ENCODE measurements around the gene MBLAC2.

DNA sequence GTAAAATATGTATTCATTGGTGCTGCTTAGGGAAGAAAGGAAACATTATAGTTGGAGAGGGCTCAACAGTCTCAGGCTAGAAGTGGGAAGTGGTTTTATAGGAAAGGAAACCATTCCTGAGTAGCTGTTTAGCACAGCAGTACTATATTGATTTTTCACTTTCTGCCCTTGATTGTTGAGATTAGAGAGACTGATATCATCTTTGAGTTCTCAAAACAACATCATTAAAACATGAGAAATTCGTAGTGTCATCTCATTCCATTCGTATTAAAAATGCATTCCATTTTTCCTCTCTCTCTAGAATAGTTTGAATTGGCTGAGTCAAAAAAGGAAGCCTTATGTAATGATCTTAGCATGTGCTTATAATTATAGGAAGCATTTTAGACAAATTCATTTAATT, 14.2 kb upstream of the MBLAC2 start:
- no peak for TF ChIP-seq EP300 (IDR thresholded peaks at IDR 0.05)
- no peak for TF ChIP-seq CTCF (IDR thresholded peaks at IDR 0.05)

Data from ovary (tissue), 3 donors.